ENCODE results near the gene CAPN10.

CAPN10 gene

DNA sequence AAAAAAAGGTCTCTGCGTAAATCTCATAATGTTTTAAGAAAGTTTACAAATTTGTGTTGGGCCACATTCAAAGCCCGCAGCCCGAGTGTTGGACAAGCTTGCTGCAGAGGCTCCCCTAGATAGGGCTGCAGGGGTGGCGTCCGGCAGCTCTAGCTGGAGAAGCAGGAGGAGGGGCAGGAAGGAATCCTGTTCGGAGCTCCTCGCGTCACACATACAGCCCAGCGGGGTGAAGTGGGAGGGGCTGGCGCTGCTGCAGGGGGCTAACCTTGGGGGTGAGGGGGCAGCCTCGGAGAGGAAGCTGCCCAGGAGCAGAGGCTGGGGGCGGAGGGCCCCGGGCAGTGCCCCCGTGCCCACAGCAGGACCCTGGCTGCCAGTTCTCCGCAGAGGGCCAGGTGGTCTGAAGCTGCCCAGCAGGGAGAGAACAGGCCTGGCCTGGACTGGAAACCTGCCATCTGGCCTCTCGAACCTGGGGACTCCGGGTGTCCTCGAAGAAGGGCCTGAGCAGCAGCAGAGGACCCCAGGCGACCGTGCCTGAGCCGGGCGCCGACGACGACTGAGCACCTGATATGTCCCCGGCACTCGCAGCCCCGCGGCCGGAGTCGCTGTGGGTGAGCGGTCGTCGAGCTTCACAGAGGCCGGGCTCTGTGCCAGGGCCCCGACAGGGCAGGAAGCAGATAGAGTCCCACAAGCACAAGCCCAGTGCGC lies 36.1 kb downstream of the CAPN10 start:
- no peaks in the 10 kb centered on the region for H3K27me3 ChIP-seq (ENCODE audit: insufficient read depth, low read depth, severe bottlenecking)
- peaks cover 4% of the 10 kb centered on the region for H3K9me3 ChIP-seq (ENCODE audit: severe bottlenecking)
- TF ChIP-seq, protein P1, sequence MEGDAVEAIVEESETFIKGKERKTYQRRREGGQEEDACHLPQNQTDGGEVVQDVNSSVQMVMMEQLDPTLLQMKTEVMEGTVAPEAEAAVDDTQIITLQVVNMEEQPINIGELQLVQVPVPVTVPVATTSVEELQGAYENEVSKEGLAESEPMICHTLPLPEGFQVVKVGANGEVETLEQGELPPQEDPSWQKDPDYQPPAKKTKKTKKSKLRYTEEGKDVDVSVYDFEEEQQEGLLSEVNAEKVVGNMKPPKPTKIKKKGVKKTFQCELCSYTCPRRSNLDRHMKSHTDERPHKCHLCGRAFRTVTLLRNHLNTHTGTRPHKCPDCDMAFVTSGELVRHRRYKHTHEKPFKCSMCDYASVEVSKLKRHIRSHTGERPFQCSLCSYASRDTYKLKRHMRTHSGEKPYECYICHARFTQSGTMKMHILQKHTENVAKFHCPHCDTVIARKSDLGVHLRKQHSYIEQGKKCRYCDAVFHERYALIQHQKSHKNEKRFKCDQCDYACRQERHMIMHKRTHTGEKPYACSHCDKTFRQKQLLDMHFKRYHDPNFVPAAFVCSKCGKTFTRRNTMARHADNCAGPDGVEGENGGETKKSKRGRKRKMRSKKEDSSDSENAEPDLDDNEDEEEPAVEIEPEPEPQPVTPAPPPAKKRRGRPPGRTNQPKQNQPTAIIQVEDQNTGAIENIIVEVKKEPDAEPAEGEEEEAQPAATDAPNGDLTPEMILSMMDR (IDR thresholded peaks at IDR 0.05; ENCODE audit: low read depth, low read length) = no peak
- no peak overlapping the region for H3K4me3 ChIP-seq (ENCODE audit: low read depth, low read length)
- no peak overlapping the region for H3K27ac ChIP-seq
- DNase-seq = peak; percentile 13
- no peaks in the 10 kb centered on the region for H3K36me3 ChIP-seq

DNA sequence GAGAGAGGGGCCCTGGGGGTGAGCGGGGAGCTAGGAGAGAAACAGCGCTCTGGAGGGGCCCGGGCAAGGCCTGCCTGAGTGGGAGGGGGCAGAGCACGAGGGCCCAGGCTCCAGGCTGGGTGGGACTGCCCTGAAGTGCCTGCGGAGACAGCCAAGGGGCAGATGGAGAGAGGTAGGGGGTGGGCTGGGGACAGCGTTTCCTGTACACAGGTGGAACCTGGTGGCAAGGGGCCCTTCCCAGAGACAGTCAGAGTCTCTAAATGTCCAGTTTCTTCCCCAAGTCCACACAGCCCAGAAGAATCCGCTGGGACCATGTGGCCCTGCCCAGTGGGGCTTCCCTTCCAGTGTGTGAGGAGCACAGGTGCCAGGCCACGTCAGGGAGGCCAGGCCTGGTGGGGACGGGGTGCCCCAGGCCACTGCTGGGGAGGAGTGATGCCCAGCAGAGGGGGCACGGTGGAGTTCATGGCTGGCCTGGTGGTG lies 37.0 kb downstream of the CAPN10 start:
- no peaks in the 10 kb centered on the region for H3K36me3 ChIP-seq
- H3K9me3 ChIP-seq (ENCODE audit: severe bottlenecking) = no peaks in the 10 kb centered on the region
- peak; percentile 4 for DNase-seq
- TF ChIP-seq, protein P1 (IDR thresholded peaks at IDR 0.05; ENCODE audit: low read depth, low read length) = no peak
- H3K4me3 ChIP-seq (ENCODE audit: low read depth, low read length) = no peak overlapping the region
- no peak overlapping the region for H3K27ac ChIP-seq
- H3K27me3 ChIP-seq (ENCODE audit: insufficient read depth, low read depth, severe bottlenecking) = no peaks in the 10 kb centered on the region

DNA sequence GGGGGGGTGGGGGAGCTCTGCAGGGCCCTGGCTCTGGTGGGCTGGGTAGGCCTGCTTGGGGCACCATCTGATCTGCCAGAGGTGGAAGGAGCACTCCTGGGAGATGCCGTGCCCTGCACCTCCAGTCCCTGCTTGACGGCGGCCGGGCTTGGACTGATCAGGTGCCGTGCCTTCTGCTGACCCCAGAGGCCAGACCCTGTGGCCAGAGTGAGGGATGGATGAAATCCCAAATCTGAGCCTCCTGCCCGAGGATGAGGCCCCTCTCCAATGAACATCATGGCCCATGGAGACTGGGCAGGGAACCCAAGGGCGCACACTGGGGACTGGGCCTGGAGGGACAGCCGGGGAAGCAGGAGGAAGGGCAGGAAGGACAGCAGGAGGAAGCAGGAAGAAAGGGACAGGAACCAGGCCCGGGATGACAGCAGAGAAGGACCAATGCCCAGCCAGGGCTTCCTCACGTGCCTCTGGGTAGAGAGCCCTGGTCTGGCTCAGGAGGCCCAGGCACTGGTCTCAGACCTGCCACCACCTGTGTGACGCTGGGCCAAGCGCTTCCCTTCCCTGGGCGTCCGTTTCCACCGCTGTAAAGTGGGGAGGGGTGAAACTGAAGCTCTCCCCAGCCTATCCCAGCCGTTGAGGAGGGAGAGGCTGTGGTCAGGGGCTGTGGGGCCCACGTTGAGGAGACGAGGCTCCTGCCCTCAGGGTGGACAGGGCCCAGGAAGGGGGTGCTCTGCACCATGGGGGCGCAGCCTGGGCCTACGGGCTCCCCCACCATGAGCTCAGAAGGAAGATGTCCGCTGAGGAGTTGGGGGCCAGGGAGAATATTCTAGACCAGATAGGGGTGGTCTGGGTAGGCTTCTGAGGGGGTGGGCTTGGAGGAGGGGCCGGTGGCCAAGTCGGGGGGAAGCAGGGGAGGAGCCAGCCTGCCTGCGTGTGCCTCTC lies 37.7 kb downstream of the CAPN10 start:
- Histone ChIP-seq H3K9me3 (ENCODE audit: severe bottlenecking) (no peaks in the 10 kb centered on the region), H3K4me3 (ENCODE audit: low read depth, low read length) (no peak overlapping the region), H3K27me3 (ENCODE audit: insufficient read depth, low read depth, severe bottlenecking) (no peaks in the 10 kb centered on the region), H3K27ac (no peak overlapping the region), H3K36me3 (no peaks in the 10 kb centered on the region)
- peak; percentile 6 for DNase-seq
- TF ChIP-seq, protein P1 (IDR thresholded peaks at IDR 0.05; ENCODE audit: low read depth, low read length) = no peak

DNA sequence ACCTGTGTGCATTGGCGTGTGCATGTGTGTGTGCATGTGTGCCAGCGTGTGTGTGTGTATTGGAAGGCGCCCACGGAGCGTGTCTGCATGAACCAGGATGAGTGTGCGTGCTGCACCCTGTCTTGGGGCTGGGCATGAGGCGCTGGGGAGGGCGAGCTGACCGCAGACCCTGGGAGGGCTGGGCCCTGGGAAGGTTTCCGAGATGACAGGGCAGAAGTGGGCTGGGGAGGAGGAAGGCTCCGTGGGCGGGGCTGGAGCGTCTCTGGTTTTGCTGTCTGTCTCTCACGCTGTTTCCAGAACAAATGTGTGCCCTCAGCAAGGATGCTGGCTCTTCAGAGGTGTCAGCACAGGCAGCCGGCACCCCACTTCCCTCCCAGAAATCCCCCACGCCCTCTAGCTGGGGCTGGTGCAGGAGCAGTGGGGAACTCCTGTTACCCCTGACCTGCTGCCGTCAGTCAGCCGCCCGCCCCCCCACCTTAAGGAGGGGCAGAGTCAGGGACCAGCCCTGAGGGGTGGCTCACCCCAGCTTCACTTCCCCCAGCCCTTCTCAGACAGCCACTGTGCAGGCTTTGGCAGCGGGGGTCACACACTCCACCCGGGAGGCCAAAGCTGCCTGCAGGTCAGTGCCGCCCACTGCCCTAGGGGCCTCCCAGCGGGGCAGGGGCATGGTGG lies 38.6 kb downstream of the CAPN10 start, which contains the start of gene GPR35:
GPR35 (plus strand) TSS at position 531 of the 672 bp plus-strand sequence. CDS start 4,473 bp downstream, outside the sequence.
- peak; percentile 3 for DNase-seq
- H3K27ac ChIP-seq = no peak within 1 kb of the TSS

More for the DNA sequence above, 38.6 kb downstream of the CAPN10 start, which contains the start of gene GPR35:
- no peaks in the 10 kb centered on the region for H3K27me3 ChIP-seq (ENCODE audit: insufficient read depth, low read depth, severe bottlenecking)
- no peak within 1 kb of the TSS for H3K4me3 ChIP-seq (ENCODE audit: low read depth, low read length)
- H3K36me3 ChIP-seq = no peaks in the 10 kb centered on the region
- TF ChIP-seq, protein P1 (IDR thresholded peaks at IDR 0.05; ENCODE audit: low read depth, low read length) = no peak
- H3K9me3 ChIP-seq (ENCODE audit: severe bottlenecking) = no peaks in the 10 kb centered on the region
